AG09319 (cell line): ENCODE data around the gene IFI30.

ENCODE experiments used
- DNase-seq: peaks from one replicate; pipeline ENCODE4 v3.0.0-alpha.2; 2010; ENCODE audit warnings: low read depth; ENCODE audit errors: extremely low read depth
- TF ChIP-seq, protein P1 (sequence below): IDR thresholded peaks from 2 replicates; pipeline ENCODE4 v1.5.1; 2011; ENCODE audit warnings: low read depth, mild to moderate bottlenecking, inconsistent platforms, low read length, moderate library complexity

Gene IFI30

GRCh38 chr19:18185538-18185937 is 11.9 kb downstream of the IFI30 start:
- TF ChIP-seq, protein P1, sequence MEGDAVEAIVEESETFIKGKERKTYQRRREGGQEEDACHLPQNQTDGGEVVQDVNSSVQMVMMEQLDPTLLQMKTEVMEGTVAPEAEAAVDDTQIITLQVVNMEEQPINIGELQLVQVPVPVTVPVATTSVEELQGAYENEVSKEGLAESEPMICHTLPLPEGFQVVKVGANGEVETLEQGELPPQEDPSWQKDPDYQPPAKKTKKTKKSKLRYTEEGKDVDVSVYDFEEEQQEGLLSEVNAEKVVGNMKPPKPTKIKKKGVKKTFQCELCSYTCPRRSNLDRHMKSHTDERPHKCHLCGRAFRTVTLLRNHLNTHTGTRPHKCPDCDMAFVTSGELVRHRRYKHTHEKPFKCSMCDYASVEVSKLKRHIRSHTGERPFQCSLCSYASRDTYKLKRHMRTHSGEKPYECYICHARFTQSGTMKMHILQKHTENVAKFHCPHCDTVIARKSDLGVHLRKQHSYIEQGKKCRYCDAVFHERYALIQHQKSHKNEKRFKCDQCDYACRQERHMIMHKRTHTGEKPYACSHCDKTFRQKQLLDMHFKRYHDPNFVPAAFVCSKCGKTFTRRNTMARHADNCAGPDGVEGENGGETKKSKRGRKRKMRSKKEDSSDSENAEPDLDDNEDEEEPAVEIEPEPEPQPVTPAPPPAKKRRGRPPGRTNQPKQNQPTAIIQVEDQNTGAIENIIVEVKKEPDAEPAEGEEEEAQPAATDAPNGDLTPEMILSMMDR = no peak
- DNase-seq = no peak

DNA sequence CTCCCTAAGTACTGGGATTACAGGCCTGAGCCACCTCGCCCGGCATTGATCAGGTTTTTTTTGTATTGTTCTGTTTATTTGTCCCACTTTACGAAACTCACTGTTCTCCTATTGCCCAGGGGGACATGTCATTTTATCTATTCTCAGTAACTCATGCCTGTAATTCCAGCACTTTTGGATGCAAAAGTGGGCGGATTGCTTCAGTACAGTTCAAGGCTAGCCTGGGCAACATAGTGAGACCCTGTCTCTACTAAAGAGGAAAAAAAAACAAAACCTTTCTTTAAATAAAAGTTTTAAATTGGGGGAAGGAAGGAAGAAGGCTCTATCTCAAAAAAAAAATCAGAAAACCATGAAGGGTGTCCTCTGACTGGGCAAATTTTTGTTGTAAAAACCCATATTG is 16.7 kb downstream of the IFI30 start:
- TF ChIP-seq, protein P1 = no peak

GRCh38 chr19:18191640-18192062 is 18.0 kb downstream of the IFI30 start:
- DNase-seq = no peak
- TF ChIP-seq, protein P1 = no peak

More for the DNA sequence above, 16.7 kb downstream of the IFI30 start:
- no peak for DNase-seq

- peak; percentile 100 for DNase-seq
- TF ChIP-seq, protein P1 = no peak
Observed at GRCh38 chr19:18192673-18193387, 19.2 kb downstream of the IFI30 start, which contains the start of gene MPV17L2. Gene MPV17L2, plus strand, starts transcription at chr19:18193218. Its CDS starts 64 bp downstream, at chr19:18193282.

- DNase-seq = no peak
Observed at GRCh38 chr19:18193388-18194180, 20.0 kb downstream of the IFI30 start.

GRCh38 chr19:18194181-18194530 is 20.5 kb downstream of the IFI30 start:
- TF ChIP-seq, protein P1 = no peak
- no peak for DNase-seq

More at GRCh38 chr19:18193388-18194180, 20.0 kb downstream of the IFI30 start:
- TF ChIP-seq, protein P1 = no peak; the same call in 1 of the 2 replicates

GRCh38 chr19:18194554-18195238 is 21.1 kb downstream of the IFI30 start:
- TF ChIP-seq, protein P1 = no peak
- no peak for DNase-seq
